HepG2 (cell line): Measurements from ENCODE around the gene GDPGP1. TPM values are rescaled to one million over a fixed set of nuclear protein-coding genes. Genes with fewer than 3 reads are reported as not detected.
A peak's percentile ranks its signal among the peaks of the same experiment; 100 is the strongest.

Source experiments
- ARHGAP35 ChIP-seq: sonication (generic); formaldehyde crosslinking; IDR thresholded peaks from 2 replicates; pipeline ENCODE4 v1.9.0; 2022; ENCODE audit warnings: mild to moderate bottlenecking, inconsistent platforms, moderate library complexity, missing genetic modification reagents, borderline replicate concordance
- EHMT2 ChIP-seq: fragments of 200-600 bp; sonication (generic); IDR thresholded peaks from 2 replicates; pipeline ENCODE4 v1.7.0; 2017; ENCODE audit warnings: antibody characterized with exemption, low read depth, low read length, borderline replicate concordance
- GFI1 ChIP-seq: sonication (generic); formaldehyde crosslinking; IDR thresholded peaks from 2 replicates; pipeline ENCODE4 v1.5.0; 2020; ENCODE audit warnings: missing genetic modification reagents, mild to moderate bottlenecking, borderline replicate concordance
- JUND ChIP-seq: sonication (generic); formaldehyde crosslinking; IDR thresholded peaks from 2 replicates; pipeline ENCODE4 v1.8.0; 2022; ENCODE audit warnings: mild to moderate bottlenecking, missing genetic modification reagents
- KDM4B ChIP-seq: sonication (generic); formaldehyde crosslinking; IDR thresholded peaks from 2 replicates; pipeline ENCODE4 v1.4.0; 2020; ENCODE audit warnings: missing genetic modification reagents
- MEF2D ChIP-seq: sonication (generic); formaldehyde crosslinking; IDR thresholded peaks from 2 replicates; pipeline ENCODE4 v1.5.1; 2020; ENCODE audit warnings: mild to moderate bottlenecking, missing genetic modification reagents
- MIER3 ChIP-seq: IDR thresholded peaks from 2 replicates; pipeline ENCODE4 v1.6.1; 2016; ENCODE audit warnings: missing compliant biosample characterization, borderline replicate concordance
- MTA1 ChIP-seq: sonication (generic); formaldehyde crosslinking; IDR thresholded peaks from 2 replicates; pipeline ENCODE4 v1.4.0; 2020; ENCODE audit warnings: missing genetic modification reagents, mild to moderate bottlenecking, borderline replicate concordance
- NFYB ChIP-seq: sonication (generic); formaldehyde crosslinking; IDR thresholded peaks from 2 replicates; pipeline ENCODE4 v1.4.0; 2020; ENCODE audit warnings: missing genetic modification reagents
- PCBP1 ChIP-seq: fragments of 200-400 bp; formaldehyde crosslinking; IDR thresholded peaks from 2 replicates; pipeline ENCODE4 v1.6.1; 2017; ENCODE audit warnings: mild to moderate bottlenecking, low read depth, low read length, borderline replicate concordance
- PPARG ChIP-seq: conservative IDR thresholded peaks from 2 replicates; pipeline ENCODE4 v1.6.1; 2016; ENCODE audit warnings: missing biosample characterization, missing genetic modification reagents
- PRMT3 ChIP-seq: sonication (generic); formaldehyde crosslinking; IDR thresholded peaks from 2 replicates; pipeline ENCODE4 v1.8.1; 2022; ENCODE audit warnings: low read depth, mild to moderate bottlenecking, moderate library complexity, missing genetic modification reagents, borderline replicate concordance
- RELA ChIP-seq: sonication (generic); formaldehyde crosslinking; IDR thresholded peaks from 2 replicates; pipeline ENCODE4 v1.4.0; 2020; ENCODE audit warnings: missing genetic modification reagents
- SRF ChIP-seq: IDR thresholded peaks from 2 replicates; pipeline ENCODE4 v1.6.1; 2011; ENCODE audit warnings: mild to moderate bottlenecking, low read depth, low read length, moderate library complexity
- SRSF1 ChIP-seq: fragments of 200-400 bp; formaldehyde crosslinking; optimal IDR thresholded peaks from 2 replicates; pipeline ENCODE3; 2017; ENCODE audit warnings: mild to moderate bottlenecking, low read depth, low read length, moderate library complexity
- TAF1 ChIP-seq: sonication (generic); formaldehyde crosslinking; IDR thresholded peaks from 2 replicates; pipeline ENCODE4 v1.4.0; 2020; ENCODE audit warnings: missing genetic modification reagents
- YY1 ChIP-seq: IDR thresholded peaks from 2 replicates; pipeline ENCODE4 v1.6.1; 2011; ENCODE audit warnings: low read length, low read depth, moderate library complexity, mild to moderate bottlenecking; ENCODE audit not compliant: insufficient read depth, insufficient replicate concordance
- ZBTB3 ChIP-seq: sonication (generic); formaldehyde crosslinking; IDR thresholded peaks from 2 replicates; pipeline ENCODE4 v1.4.0; 2020; ENCODE audit warnings: low read depth, mild to moderate bottlenecking, moderate library complexity, missing genetic modification reagents, borderline replicate concordance
- ZNF264 ChIP-seq: sonication (generic); formaldehyde crosslinking; IDR thresholded peaks from 2 replicates; pipeline ENCODE4 v1.4.0; 2020; ENCODE audit warnings: missing genetic modification reagents
- ZNF30 ChIP-seq: sonication (generic); formaldehyde crosslinking; IDR thresholded peaks from 2 replicates; pipeline ENCODE4 v1.5.0; 2020; ENCODE audit warnings: mild to moderate bottlenecking, missing genetic modification reagents
- ZNF367 ChIP-seq: sonication (generic); formaldehyde crosslinking; IDR thresholded peaks from 2 replicates; pipeline ENCODE4 v1.4.0; 2020; ENCODE audit warnings: missing genetic modification reagents, borderline replicate concordance
- ZNF775 ChIP-seq: sonication (generic); formaldehyde crosslinking; IDR thresholded peaks from 2 replicates; pipeline ENCODE4 v1.4.0; 2020; ENCODE audit warnings: missing genetic modification reagents, mild to moderate bottlenecking, moderate library complexity, borderline replicate concordance
- ZNF781 ChIP-seq: sonication (generic); formaldehyde crosslinking; IDR thresholded peaks from 2 replicates; pipeline ENCODE4 v1.5.1; 2020; ENCODE audit warnings: borderline replicate concordance, mild to moderate bottlenecking, missing genetic modification reagents; ENCODE audit errors: not compliant biosample characterization
- polyA plus RNA-seq, 8 experiments: library from polyadenylated mRNA; depleted of rRNA in 3 of 8; stranded (reverse) in 7 of 8; unstranded in 1 of 8; fragments of >200 nt; fragmentation: Illumina TruSeq in 4 of 8; extraction: Trizol in 4 of 8; gene quantifications; 2 replicates each; pipeline versions ENCODE4 v1.2.1 to v1.2.3, GENCODE V29; 2011 to 2016; ENCODE audit warnings: low read depth in 4 of 8, missing spikeins in 1 of 8, mixed read lengths in 1 of 8; ENCODE audit not compliant: insufficient read depth in 1 of 8
- total RNA-seq, 5 experiments: library from RNA; depleted of rRNA; stranded (reverse); fragments of >200 nt; fragmentation: Illumina TruSeq; extraction: Trizol; gene quantifications; 2 replicates each; pipeline ENCODE4 v1.2.3, GENCODE V29; 2016; ENCODE audit warnings: low read depth in 1 of 5
- TF ChIP-seq, protein P1 (sequence below): sonication (generic); formaldehyde crosslinking; IDR thresholded peaks from 2 replicates; pipeline ENCODE4 v1.8.1; 2023; ENCODE audit warnings: mild to moderate bottlenecking, missing genetic modification reagents
- TF ChIP-seq, protein P2 (sequence below): sonication (generic); formaldehyde crosslinking; IDR thresholded peaks from 2 replicates; pipeline ENCODE4 v1.5.0; 2020; ENCODE audit warnings: missing genetic modification reagents
- TF ChIP-seq, protein P3 (sequence below): sonication (generic); formaldehyde crosslinking; conservative IDR thresholded peaks from 2 replicates; pipeline ENCODE4 v1.5.0; 2020; ENCODE audit warnings: missing genetic modification reagents

The GDPGP1 gene
- total and polyA plus RNA-seq, 2 of the 13 experiments (the other 11 are each of a cell fraction or from before 2014, with no cell fraction given) = 1.5 to 4.3 TPM

DNA sequence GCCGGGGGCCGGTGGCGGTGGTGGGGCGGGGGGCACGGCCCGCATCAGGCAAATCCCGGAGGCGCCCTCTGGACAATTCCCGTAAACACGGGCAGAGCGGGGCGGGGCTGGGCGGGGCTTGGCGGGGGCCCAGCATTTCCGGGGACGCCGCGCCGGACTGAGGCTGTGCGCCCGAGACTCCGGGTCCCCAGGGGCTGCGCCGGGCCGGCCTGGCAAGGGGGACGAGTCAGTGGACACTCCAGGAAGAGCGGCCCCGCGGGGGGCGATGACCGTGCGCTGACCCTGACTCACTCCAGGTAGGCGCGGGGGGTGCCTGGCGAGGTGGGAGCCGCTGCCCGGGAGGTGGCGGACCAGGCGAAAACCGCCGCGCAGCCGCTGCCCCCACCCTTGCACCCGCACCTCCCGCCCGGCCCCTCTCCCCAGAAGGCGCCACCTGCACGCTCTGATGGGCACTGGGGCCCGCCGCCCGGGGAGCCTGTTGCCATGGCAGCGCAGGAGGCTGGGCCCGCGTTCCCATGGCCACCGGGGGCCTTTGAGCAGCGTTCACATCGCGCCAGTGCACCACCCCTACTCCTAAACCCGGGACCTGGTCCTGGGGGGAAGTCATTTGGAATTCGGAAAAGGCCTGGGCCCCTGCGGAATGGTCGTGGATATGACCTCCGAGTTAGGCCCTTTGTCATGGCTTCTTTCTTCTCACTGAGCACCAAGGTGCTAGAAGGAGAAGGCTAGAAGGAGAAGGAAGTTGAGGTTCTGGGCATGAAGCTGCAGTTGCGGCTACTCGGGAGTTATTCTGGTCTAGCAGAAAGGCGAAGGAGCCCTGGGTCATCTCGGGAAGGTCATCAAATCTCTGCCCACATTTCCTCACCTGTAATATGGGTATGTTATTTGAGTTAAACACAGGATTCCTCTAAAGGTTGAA lies 49.0 kb upstream of the GDPGP1 start (continued):
- TF ChIP-seq, protein P1, sequence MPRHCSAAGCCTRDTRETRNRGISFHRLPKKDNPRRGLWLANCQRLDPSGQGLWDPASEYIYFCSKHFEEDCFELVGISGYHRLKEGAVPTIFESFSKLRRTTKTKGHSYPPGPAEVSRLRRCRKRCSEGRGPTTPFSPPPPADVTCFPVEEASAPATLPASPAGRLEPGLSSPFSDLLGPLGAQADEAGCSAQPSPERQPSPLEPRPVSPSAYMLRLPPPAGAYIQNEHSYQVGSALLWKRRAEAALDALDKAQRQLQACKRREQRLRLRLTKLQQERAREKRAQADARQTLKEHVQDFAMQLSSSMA (CRISPR knock-in tag) = no peak
- TF ChIP-seq MEF2D (CRISPR knock-in tag) (no peak), ZNF367 (CRISPR knock-in tag) (no peak), KDM4B (CRISPR knock-in tag) (no peak), PCBP1 (no peak), JUND (CRISPR knock-in tag) (no peak; the same call in 1 of the 2 replicates), ZBTB3 (CRISPR knock-in tag) (no peak), ARHGAP35 (peak; percentile 62; the same call in 1 of the 2 replicates), ZNF775 (CRISPR knock-in tag) (no peak), YY1 (no peak), RELA (CRISPR knock-in tag) (no peak), MTA1 (peak; percentile 55; the same call in 1 of the 2 replicates), SRSF1 (no peak), ZNF30 (no peak), NFYB (CRISPR knock-in tag) (no peak), SRF (no peak), PPARG (CRISPR knock-in tag) (0 out of 2 replicates have a peak, but pooled peaks have one; percentile 38), PRMT3 (CRISPR knock-in tag) (no peak), ZNF781 (no peak), TAF1 (CRISPR knock-in tag) (peak; percentile 49; the same call in 1 of the 2 replicates), ZNF264 (CRISPR knock-in tag) (peak; percentile 25; the same call in 1 of the 2 replicates), GFI1 (no peak; the same call in 1 of the 2 replicates), MIER3 (CRISPR knock-in tag) (no peak; the same call in none of the 2 replicates), EHMT2 (no peak)
- TF ChIP-seq, protein P2, sequence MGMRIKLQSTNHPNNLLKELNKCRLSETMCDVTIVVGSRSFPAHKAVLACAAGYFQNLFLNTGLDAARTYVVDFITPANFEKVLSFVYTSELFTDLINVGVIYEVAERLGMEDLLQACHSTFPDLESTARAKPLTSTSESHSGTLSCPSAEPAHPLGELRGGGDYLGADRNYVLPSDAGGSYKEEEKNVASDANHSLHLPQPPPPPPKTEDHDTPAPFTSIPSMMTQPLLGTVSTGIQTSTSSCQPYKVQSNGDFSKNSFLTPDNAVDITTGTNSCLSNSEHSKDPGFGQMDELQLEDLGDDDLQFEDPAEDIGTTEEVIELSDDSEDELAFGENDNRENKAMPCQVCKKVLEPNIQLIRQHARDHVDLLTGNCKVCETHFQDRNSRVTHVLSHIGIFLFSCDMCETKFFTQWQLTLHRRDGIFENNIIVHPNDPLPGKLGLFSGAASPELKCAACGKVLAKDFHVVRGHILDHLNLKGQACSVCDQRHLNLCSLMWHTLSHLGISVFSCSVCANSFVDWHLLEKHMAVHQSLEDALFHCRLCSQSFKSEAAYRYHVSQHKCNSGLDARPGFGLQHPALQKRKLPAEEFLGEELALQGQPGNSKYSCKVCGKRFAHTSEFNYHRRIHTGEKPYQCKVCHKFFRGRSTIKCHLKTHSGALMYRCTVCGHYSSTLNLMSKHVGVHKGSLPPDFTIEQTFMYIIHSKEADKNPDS (CRISPR knock-in tag) = no peak
- TF ChIP-seq, protein P3, sequence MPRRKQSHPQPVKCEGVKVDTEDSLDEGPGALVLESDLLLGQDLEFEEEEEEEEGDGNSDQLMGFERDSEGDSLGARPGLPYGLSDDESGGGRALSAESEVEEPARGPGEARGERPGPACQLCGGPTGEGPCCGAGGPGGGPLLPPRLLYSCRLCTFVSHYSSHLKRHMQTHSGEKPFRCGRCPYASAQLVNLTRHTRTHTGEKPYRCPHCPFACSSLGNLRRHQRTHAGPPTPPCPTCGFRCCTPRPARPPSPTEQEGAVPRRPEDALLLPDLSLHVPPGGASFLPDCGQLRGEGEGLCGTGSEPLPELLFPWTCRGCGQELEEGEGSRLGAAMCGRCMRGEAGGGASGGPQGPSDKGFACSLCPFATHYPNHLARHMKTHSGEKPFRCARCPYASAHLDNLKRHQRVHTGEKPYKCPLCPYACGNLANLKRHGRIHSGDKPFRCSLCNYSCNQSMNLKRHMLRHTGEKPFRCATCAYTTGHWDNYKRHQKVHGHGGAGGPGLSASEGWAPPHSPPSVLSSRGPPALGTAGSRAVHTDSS (CRISPR knock-in tag) = no peak
